ENCODE measurements around the gene PPP3CA.

- TF ChIP-seq CTCF (IDR thresholded peaks at IDR 0.05) (no peak), POLR2A (IDR thresholded peaks at IDR 0.05) (no peak)
Measured at GRCh38 chr4:101177154-101177553, 170.2 kb downstream of the PPP3CA start.

Measured in tibial nerve (tissue), 3 donors.